OCI-LY7 (cell line): ENCODE measurements around the gene RTKN2. TPM values are rescaled to one million over a fixed set of nuclear protein-coding genes. Genes with fewer than 3 reads are reported as not detected.

ENCODE experiments used
- BruUV-seq: library from RNA; stranded (reverse); fragments of 400-500 nt; replicated peaks from 2 replicates; lab custom pipeline; 2021; lab: Mats Ljungman, UMichigan
- CTCF ChIA-PET: fragments of 300-600 bp; sonication (Branson Sonifier 250); formaldehyde crosslinking; loops from one replicate; lab custom pipeline; 2022; ENCODE audit warnings: antibody characterized with exemption; ENCODE audit not compliant: unreplicated experiment; lab: Charles Lee
- POLR2A ChIA-PET: fragments of 300-600 bp; sonication (Branson Sonifier 250); formaldehyde crosslinking; loops from one replicate; lab custom pipeline; 2022; ENCODE audit warnings: antibody characterized with exemption; lab: Charles Lee
- DNase-seq: peaks from one replicate; pipeline ENCODE4 v3.0.0-alpha.2; 2015; ENCODE audit warnings: low spot score
- H2AFZ ChIP-seq: fragments of 200-600 bp; sonication (generic), shearing (Covaris generic); 2 replicates; pipeline ENCODE4 v1.6.1; 2014; ENCODE audit warnings: mild to moderate bottlenecking, antibody characterized with exemption, low read length, moderate library complexity
- H3K27ac ChIP-seq: fragments of 200-600 bp; sonication (generic); 2 replicates; pipeline ENCODE4 v1.5.1; 2014; ENCODE audit warnings: mixed run types, low read depth, mild to moderate bottlenecking, moderate library complexity, low read length, inconsistent platforms; ENCODE audit not compliant: poor library complexity, severe bottlenecking
- H3K36me3 ChIP-seq: fragments of 200-600 bp; sonication (generic); 2 replicates; pipeline ENCODE4 v1.6.1; 2014; ENCODE audit warnings: mild to moderate bottlenecking, antibody characterized with exemption, low read length, moderate library complexity, mixed read lengths; ENCODE audit not compliant: insufficient read depth
- H3K4me1 ChIP-seq: fragments of 200-600 bp; sonication (generic); 2 replicates; pipeline ENCODE4 v1.5.1; 2014; ENCODE audit warnings: mild to moderate bottlenecking, low read length; ENCODE audit not compliant: insufficient read depth, poor library complexity, severe bottlenecking
- H3K4me2 ChIP-seq: fragments of 200-600 bp; sonication (generic); 2 replicates; pipeline ENCODE4 v1.6.1; 2014; ENCODE audit warnings: mild to moderate bottlenecking, low read length
- H3K4me3 ChIP-seq: fragments of 200-600 bp; sonication (generic); 2 replicates; pipeline ENCODE4 v1.5.1; 2014; ENCODE audit warnings: mild to moderate bottlenecking, low read depth, low read length; ENCODE audit not compliant: poor library complexity, severe bottlenecking
- H3K79me2 ChIP-seq: fragments of 200-600 bp; sonication (generic); 2 replicates; pipeline ENCODE4 v1.6.1; 2016; ENCODE audit warnings: low read depth, mild to moderate bottlenecking, low read length, moderate library complexity, mixed read lengths; ENCODE audit not compliant: insufficient read depth
- H3K9me2 ChIP-seq: fragments of 200-600 bp; sonication (generic); 2 replicates; pipeline ENCODE4 v1.6.1; 2016; ENCODE audit warnings: mild to moderate bottlenecking, low read length, mixed read lengths; ENCODE audit not compliant: insufficient read depth
- H3K9me3 ChIP-seq: fragments of 200-600 bp; sonication (generic); 2 replicates; pipeline ENCODE4 v1.6.1; 2014; ENCODE audit warnings: mild to moderate bottlenecking, mixed run types, low read length, mixed read lengths
- H4K20me1 ChIP-seq: fragments of 200-600 bp; sonication (generic); 2 replicates; pipeline ENCODE4 v1.6.1; 2014; ENCODE audit warnings: mild to moderate bottlenecking, antibody characterized with exemption, low read length, moderate library complexity, mixed read lengths; ENCODE audit not compliant: insufficient read depth
- CTCF ChIP-seq: fragments of 200-600 bp; sonication (generic); conservative IDR thresholded peaks from 2 replicates; pipeline ENCODE4 v1.5.1; 2014; ENCODE audit warnings: mild to moderate bottlenecking, antibody characterized with exemption, low read length, moderate library complexity, mixed read lengths
- EZH2phosphoT487 ChIP-seq: fragments of 200-600 bp; sonication (generic); IDR thresholded peaks from 2 replicates; pipeline ENCODE4 v1.6.1; 2018; ENCODE audit warnings: low read depth, borderline replicate concordance, mild to moderate bottlenecking, mixed run types, antibody characterized with exemption, low read length, moderate library complexity, mixed read lengths
- intact Hi-C: fragments of 100-400 bp; cut with micrococcal nuclease; formaldehyde crosslinking; loops from one replicate; pipeline ENCODE4 v1.10.0; 2022; ENCODE audit not compliant: unreplicated experiment
- total RNA-seq, 2 experiments: library from RNA; depleted of rRNA in 1 of 2; stranded (reverse); fragments of >200 nt in 1 of 2; shearing (Covaris generic) in 1 of 2; gene quantifications; 2 replicates each; pipeline ENCODE4 v1.2.3, GENCODE V29; 2014 to 2022

Gene RTKN2
- total RNA-seq, 2 experiments from 2014 or later = 12.3 to 20.4 TPM

- intact Hi-C loops = loop anchor here (2.0 to 5.0 kb wide), 2 partner anchors 117 to 259 kb away; no protein-coding TSS in a partner anchor
- Histone ChIP-seq H3K36me3 (peaks cover 5% of the 10 kb centered on the region; the same call in 1 of the 2 replicates), H3K27ac (no peak overlapping the region), H3K4me2 (no peak overlapping the region), H4K20me1 (no peaks in the 10 kb centered on the region), H3K4me1 (peaks cover 26% of the 10 kb centered on the region), H2AFZ (peak overlapping the region; percentile 100; the same call in 1 of the 2 replicates), H3K9me3 (no peaks in the 10 kb centered on the region; the same call in 1 of the 2 replicates), H3K79me2 (no peaks in the 10 kb centered on the region), H3K4me3 (no peak overlapping the region), H3K9me2 (no peaks in the 10 kb centered on the region)
- no peak for DNase-seq
- no TSS peak for BruUV-seq
- TF ChIP-seq CTCF = no peak
- POLR2A ChIA-PET = interaction anchor here (0.6 to 1.0 kb wide), 2 partner anchors 9 to 1333 kb away, joined by 3 read pairs; no protein-coding TSS in a partner anchor
- CTCF ChIA-PET = no interaction called here
Observed at GRCh38 chr10:62165803-62166202, 102.8 kb downstream of the RTKN2 start.

- H3K36me3 ChIP-seq = no peaks in the 10 kb centered on the region
- H2AFZ ChIP-seq = no peak overlapping the region
- intact Hi-C loops = no loop called here
- TF ChIP-seq EZH2phosphoT487 (no peak), CTCF (no peak)
- peaks cover 20% of the 10 kb centered on the region for H3K4me1 ChIP-seq
- no peaks in the 10 kb centered on the region for H3K9me3 ChIP-seq
- CTCF ChIA-PET = no interaction called here
- no peak for DNase-seq
- POLR2A ChIA-PET = no interaction called here
- no TSS peak for BruUV-seq
- no peak overlapping the region for H3K4me3 ChIP-seq
- no peak overlapping the region for H3K27ac ChIP-seq
- H4K20me1 ChIP-seq = no peaks in the 10 kb centered on the region
- no peaks in the 10 kb centered on the region for H3K79me2 ChIP-seq
- H3K4me2 ChIP-seq = no peak overlapping the region
- no peaks in the 10 kb centered on the region for H3K9me2 ChIP-seq
Observed at GRCh38 chr10:62163024-62163423, 105.6 kb downstream of the RTKN2 start.

GRCh38 chr10:62162261-62162981, 106.2 kb downstream of the RTKN2 start:
- no peak for DNase-seq
- Histone ChIP-seq H3K36me3 (no peaks in the 10 kb centered on the region), H3K4me2 (no peak overlapping the region), H3K4me3 (no peak overlapping the region), H3K4me1 (peaks cover 14% of the 10 kb centered on the region), H3K79me2 (no peaks in the 10 kb centered on the region), H2AFZ (no peak overlapping the region), H3K9me2 (no peaks in the 10 kb centered on the region), H3K27ac (no peak overlapping the region), H3K9me3 (no peaks in the 10 kb centered on the region), H4K20me1 (no peaks in the 10 kb centered on the region)
- intact Hi-C loops = no loop called here
- POLR2A ChIA-PET = no interaction called here
- CTCF ChIA-PET = no interaction called here
- TF ChIP-seq CTCF = no peak
- TF ChIP-seq EZH2phosphoT487 = no peak
- BruUV-seq = no TSS peak
